ENCODE results near the gene CTDSPL.

DNA sequence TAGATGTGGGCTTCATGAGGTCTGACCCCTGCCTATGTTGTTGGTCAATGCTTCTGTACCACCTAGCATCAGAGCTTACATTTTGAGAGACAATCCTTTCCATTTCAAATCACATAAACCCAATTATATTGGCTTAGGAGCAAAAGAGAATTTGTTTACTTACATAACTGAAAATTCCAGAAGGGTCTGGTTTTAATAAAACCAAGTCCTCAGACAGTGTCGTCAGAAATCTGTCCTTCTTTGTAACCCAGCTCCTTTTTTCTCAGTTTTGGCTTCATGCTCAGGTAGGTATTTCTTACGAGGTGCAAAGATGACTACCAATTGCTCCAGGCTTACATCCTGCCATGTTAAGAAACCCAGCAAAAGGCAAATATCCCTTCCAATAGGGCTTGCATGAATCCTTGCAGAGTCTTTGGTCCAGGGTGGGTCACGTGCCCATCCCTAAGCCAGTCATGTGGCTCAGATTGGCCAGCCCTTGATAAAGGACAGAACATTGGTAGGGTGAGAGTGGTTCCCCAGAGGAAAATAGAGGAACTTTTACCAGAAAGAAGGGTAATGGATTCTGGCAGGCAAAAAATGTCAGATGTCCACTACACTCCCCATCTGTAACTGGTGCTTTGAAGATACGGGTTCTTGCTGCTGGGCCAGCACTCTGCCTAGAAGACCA lies 78.7 kb downstream of the CTDSPL start:
- TF ChIP-seq CTCF (IDR thresholded peaks at IDR 0.05; ENCODE audit: insufficient read depth, low read length) (no peak), REST (IDR thresholded peaks at IDR 0.05; ENCODE audit: insufficient replicate concordance, low read depth) (no peak), GABPA (IDR thresholded peaks at IDR 0.05; ENCODE audit: low read depth) (no peak), POLR2AphosphoS5 (IDR thresholded peaks at IDR 0.05; ENCODE audit: low read depth) (no peak)

All from HL-60 (cell line).